GM21381 (cell line): ENCODE measurements around the gene DGKG.

Experiments used
- ATAC-seq: cut with Tn5 transposase; IDR thresholded peaks from one replicate; pipeline ENCODE4 v1.9.1; 2021; ENCODE audit warnings: mild to moderate bottlenecking, moderate library complexity; ENCODE audit not compliant: unreplicated experiment

DGKG gene

DNA sequence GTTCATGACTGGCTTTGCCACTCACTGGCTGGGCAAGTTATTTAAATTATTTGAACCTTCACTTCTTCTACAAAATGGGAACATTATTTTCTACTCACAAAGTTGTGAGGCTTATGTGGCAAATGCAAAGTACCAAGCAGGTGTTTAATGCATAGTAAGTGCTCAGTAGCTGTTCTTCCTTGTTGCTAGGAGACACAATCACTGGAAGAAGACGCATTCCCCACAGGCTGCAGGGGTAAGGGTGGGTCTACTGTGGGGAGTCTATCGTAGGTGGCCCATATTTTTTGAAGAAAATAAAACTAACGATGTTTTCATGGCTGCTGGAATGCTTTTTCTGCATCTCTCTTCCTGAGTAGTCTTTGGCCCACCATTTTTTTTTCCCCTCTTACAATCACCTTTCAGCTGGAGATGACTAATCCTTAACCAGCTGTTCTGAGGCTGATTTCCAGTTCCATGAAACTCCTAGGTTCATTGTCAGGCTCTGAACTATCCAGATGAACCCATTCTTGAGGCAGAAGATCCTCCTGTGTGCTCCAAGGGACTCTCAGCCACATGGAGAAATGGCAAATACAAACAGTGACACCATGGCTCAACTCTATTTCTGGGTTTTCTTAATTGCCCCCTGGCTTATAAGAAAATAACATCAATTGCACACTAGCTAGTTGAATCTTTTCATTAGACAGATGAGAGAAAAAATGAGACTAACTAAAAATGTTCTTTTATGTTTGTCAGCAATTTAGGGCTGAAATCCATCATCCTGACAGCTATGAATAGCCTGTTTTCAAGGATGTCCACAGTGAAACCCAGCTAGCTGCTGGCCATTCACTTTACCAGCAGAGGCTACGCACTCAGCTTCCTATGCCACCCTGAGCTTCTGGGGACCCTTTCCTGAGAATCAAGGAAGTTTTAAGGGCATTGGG, 144.9 kb downstream of the DGKG start:
- no peak for ATAC-seq

DNA sequence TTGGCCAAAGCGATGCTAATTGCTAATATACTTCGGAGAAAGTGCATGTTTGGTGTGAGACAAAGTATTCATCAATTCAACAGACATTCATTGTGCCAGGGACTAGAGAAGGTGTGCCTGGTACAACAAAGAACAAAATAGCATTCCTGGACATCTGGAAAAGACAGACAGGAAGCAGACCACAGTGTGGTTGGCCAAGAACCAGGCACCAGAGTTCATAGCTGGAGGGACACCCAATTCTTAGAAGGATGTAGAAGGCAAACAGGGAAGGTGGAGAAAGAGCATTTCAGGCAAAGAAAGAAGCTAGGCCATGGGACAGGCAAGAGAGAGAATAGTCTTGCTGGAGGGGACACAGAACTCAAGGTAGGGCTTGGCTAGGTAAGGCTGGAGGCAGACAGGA, 147.4 kb downstream of the DGKG start:
- ATAC-seq: no peak

DNA sequence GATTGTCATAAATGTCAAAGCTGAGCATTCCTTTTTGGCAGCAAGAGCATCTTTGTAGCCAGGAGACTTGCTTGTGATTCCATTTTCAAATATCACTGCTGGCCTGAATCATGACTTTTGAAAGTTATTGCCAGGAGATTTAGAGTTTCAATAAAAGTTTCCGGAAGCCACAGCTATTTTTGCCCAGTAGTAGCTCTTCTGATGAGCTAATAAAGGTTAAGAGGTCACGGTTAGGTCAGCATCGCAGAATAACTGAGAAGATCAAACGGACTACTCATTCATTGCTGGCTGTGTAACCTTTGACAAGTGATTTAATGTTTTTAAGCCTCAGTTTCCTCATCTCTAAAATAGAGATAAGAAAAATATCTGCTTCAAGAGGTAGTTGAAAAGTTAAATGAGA, 148.1 kb downstream of the DGKG start:
- ATAC-seq: no peak

DNA sequence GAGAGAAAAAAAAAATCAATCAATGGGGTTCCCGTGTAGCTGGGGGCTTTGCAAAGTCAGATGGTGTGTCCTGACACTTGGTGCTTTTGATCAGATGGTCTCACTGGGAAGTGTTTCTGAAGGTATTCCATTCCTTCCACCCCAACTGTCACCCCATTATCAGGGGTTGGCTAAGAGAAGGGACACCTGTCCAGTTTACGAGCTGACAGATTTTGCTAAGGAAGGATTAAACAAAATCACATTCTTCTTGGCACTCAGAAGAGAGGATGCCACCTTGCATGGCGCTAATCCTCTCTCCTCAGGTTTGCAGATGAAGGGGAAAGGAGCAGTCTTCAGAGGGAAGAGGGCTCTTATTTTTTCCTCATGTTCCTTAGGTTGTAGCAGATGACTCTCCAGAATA, 149.4 kb downstream of the DGKG start:
- ATAC-seq: no peak

DNA sequence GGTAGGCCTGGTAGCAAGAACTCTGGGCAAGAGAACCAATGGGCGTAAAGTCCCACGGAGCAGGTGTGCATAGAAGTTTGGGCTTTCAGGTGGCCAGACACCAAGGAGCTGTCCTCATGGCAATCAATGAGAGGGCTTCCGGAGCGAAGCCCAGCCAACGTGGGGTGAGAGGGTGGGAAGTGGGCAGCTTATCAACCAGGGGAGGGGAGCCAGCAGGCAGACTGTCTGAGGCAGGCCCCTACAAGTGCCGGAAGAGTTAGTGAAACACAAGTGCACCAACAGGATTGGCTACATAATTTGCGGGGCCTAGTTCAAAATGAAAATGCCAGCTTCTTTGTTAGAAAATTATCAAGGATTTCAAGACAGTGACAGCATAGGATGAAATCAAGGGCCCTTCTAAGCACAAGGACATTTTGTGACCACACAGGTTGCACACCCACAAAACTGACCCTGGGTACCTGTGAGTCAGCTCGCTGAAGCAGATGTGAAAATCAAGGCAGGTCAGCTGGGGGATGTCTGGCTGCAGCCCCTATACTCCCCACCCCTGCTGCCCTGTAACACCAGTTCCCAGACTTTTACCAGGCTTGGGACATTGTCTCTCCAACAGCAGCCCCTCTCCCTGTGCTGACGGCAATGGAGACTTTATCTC, 151.1 kb downstream of the DGKG start:
- no peak for ATAC-seq

DNA sequence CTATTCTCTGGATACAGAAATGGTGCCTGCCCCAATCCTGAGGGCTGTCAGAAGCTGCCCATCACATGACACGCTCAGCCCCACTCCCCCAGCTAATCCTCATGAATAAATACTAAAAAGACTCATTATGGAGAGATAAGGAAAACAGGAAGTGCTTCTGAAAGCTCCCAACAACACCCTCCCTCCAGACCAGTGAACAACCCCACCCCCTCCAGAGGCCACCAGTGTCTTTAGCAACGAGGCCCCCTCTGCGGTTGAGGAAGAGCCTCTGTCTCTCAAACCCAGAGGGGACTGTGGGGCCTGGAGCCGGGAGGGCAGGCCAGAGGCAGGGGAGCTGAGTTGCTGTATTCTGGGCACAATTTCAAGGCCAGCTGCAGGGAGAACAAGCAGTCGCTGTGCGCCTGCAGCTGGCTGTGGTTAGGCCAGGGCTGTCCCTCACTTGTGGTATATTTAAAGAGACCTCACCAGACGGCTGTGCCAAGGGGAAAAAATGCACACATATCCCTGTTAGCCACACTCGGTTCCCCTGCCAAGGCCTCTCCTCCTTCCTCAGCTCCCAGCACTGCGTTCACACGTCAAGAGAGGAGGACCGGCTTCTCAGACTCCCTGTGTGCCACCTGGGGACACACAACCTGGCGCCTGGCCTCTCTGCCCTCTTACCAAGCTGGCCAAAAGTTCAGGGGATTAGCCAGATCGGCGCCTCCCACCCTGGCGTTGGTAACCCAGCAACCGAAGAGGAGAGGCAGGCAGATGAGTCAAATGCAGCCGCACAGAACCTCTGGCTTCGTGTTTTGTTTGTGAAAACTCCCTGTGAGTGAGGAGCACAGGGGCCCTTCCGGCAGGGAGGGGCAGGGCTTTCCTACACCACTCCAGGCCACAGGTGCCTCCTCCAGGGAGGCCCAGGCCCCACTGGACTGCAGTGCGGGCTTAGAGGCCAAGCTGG, 152.0 kb downstream of the DGKG start:
- no peak for ATAC-seq

DNA sequence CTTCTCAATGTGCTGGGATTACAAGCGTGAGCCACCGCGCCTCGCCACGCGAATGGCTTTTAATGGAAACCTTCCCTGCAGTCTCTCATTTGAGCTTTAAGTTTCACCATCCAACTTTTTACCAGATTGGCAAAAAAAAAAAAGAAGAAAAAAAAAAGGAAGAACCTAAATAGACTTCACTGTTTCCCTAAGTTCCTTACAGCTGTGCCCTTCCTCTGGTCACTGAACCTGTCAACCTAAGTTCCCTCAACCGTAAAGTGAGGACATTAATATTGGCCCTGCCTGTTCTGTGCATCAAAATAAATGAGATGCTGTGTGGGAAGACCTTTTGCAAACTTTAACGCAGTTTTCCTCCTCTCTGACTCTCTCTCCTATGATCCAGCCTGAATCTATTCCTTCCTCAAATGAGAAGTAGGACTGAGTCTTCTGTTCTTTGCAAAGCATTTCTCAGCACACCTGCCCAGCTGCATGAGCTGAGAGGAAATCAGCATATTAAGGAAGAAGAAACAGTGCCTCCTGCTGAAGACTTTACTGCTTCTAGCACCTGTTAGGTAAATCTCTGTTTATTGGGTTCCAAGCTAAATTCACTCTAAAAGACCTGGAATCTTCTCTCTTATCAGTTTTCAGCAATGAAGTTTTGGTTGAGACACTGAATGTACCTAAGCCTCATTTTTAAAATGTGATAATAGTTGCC, 153.6 kb downstream of the DGKG start:
- no peak for ATAC-seq

DNA sequence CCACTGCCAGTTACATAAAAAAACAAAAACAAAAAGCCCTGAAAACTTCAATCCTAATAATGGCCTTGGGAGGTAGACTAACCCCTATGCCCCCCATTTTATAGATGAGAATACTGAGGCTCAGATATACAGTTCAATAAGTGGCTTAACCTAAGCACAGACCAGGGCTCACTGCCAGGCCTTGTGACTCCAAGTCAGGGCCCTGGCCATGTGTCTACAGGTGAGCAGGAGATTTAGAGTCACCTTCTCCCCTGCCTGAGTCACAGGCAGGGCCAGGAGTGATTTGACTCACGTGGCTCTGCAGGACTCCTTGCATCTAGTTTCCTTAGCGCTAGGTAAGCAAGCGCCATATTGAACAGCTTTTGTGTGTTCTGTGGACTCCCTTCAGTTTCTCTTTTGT, 154.5 kb downstream of the DGKG start:
- no peak for ATAC-seq

DNA sequence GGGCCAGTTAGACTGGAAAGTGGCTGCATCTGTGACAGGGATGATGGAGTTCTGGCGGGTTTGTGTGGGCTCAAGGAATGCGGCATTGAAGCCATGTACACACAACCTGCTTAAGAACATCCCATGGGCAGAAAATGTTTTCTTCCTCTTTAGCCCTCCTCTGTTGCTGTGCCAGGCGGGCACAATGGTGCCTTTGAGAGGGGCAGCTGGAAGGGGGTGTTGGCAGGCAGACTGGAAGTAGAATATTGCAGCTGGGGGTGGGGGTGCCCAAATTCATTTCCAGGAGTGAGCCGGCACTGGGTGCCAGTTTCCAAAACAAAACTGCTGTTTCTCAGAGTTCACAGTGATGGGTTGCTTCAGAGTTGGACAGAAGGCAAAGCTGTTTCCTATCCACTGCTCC, 161.3 kb downstream of the DGKG start:
- ATAC-seq: no peak

DNA sequence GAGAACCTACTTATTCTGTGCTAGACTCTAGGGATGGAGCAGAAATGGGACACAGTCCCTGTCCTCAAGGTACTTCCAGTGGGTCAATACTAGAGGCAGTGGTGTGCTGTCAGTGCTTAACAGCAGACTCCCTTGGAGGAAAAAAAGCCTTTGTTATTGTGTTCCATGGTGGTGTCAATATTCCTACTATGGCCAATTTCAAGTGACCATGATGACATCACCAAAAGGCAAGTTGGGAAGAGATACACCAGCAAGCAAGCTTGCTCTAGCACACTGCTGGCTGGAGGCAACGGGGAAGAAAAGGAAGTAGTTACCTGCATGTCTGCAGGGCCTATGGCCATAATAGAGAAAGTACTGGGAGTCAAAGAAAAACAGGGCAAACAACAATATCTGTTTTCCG, 163.6 kb downstream of the DGKG start:
- no peak for ATAC-seq

DNA sequence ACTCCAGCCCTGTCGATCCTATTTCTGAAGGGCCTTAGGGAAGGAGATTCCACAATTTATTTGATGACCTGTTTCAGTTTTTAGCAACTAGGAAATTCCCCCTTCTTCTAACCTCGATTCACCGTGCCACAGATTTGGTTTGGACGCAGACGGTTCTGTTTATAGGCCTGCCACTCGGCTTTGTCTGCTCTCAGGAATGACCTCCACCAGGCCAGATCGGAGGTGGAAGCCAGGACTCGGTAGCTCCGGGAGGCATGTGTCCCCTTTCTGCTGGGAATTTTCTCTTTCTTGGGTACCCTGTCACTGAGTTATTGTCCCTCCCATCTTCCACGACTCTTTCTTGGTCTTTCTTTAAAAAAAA, 167.6 kb downstream of the DGKG start:
- ATAC-seq: no peak

DNA sequence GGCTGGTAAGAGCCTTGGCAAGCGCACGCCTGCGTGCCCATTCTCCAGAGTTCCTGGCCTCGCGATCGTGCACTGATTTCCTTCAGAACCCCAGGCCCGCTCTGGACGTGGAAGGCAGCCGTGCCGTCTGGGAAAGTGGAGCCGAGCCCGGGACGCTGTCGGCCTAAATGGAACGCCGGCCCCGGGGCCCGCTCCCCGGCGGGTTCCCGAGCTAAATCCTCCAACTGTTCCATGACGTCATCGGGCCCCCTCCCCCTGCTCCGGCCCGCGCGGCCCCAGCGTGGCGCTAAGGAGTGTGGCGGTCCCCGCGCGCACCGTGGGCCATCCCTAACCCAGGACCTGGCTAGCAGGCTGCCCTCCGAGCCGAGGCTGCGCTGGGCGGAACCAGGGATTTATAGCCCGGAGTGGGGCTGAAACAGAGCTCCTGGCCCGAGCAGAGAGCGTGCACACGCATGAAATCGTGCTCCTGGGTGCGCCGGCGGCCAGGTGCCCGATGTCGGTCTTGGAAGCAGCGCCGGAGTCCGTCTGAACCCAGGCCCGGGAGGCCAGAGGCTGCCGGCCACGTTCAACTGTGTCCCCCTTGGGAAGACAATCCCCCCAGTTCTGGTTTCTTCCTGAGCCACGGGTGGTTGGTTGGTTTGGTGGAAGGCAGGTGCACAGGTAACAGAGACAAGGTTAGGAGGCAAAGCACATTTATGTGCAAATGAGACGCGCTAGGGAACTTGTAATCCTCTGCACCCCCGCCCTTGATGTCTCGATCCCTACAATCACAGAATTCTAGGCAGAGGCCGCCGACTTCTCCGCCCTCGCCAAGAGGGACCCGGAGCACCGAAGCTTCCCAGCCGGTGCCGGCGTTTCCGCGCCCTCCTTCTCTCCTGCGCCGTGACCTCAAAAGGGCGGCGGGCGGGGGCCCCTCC, 168.2 kb downstream of the DGKG start:
- ATAC-seq: no peak

DNA sequence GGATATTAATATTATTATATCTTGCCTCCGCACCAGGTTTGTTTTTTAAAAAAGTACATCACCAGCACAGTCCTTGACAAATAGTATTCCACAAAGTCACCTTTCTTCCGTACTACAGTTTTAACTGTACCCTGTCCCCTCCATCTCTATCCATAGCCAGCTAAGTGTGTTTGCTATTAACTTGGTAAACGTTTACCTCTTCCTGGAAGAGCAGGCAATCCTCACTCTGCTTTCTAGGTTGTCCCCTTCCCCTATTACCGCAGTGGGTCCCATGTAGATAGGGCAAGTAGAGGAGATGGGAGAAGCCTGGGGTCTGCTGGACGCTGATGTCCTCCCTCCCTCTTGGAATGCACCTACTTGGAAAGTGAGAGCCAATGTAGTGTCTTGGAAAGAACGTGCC, 169.2 kb downstream of the DGKG start:
- no peak for ATAC-seq

DNA sequence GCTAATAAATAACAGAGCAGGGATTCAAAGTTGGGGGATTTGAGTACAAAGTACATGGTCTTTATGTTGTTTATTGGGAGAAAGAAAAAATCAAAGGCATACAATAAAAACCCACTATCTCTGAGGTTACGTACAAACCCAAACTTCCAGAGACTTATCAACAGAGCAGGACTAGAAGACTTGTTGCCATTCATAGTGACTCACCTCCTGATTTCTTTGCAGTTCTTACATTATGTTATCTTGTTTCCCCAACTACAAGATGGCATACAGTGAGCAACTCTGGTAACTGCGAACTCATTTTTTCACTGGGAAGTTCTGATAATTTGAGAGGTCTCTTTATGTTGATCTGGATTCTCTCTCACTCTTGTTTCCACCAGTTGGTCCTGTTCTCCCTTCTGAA, 172.5 kb downstream of the DGKG start:
- no peak for ATAC-seq

DNA sequence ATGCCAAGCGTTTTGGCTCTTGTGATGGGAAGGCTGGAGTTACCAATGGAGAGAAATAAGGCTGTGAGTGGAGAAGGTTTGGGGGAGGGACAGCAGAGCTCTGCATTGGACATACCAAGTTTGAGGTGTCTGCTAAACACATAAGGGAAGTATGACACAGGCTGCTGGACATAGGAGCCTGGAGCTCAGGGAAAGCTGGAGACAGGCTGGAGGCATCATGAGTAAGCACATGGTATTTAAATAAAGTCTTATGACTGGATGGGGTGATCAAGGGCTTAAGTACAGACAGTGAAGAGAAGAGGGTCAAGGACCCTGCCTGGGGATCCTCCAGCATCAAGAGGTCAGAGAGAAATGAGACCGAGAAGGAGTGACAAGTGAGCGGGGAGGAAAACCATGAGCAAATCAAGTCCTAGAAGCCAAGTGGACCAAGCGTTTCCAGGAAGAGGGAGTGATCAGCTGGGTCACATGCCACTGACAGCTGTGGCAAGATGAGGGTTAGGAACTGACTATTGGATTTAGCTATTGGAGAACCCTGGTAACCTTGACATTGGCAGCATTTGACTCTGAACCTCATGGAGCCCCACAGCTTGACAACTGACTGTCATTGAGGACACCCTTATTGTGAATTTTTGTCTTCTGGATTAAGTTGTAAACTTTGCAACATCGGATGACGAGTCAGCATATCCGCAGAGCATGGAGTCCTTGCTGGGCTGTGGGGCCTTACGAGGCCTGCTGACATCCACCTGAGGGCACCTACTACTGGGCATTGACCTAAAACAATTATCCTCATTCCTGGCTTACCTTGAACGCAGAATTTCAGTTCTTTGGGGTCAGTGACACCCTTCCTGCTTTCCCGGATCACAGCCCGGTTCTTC, 174.4 kb downstream of the DGKG start:
- ATAC-seq: no peak

DNA sequence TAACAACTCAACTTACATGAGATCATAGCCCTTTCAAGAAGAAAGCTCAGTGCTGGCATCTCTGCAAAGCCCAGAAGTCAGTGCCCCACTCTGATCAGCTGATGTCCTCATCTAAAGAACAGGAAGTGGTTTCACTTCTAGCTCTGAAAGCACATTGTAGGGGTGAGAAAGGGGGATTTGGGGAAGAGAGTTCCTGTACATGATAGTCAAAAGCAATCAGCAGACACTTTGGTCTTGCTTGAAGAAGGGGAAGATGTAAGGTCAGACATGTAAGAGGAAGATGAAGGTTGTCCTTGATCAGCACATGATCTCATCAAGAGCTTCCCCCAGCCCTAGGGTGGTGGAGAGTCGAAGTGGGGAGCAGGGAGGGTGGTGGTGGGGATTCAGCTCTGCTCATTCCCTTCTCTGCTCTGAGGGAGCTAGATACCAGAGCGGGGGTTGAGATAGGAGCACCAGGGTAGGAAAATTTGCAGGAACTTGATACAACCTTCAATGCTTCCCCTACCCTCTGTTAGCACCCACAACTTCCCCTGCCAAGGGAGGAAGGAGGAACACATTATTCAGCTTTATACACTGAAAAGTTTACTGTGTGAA, 176.7 kb downstream of the DGKG start:
- ATAC-seq: no peak

DNA sequence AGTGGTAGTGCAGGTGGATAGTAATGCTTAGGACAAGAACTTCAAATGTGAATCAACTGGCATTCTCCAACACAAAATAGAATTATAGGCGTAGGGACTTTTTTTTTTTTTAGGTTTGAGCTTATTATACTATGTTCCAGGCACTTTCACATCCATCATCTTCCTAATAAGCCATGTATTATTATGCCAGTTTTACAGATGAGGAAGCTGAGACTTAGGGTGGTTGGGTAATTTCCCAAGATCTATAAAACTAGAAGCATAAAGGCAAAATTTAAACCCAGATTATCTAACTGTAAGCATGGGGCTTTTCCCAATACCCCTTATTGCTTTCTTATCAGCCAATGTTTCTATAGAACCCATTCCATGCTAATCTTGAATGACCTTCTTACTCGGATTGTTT, 178.0 kb downstream of the DGKG start:
- ATAC-seq: no peak

DNA sequence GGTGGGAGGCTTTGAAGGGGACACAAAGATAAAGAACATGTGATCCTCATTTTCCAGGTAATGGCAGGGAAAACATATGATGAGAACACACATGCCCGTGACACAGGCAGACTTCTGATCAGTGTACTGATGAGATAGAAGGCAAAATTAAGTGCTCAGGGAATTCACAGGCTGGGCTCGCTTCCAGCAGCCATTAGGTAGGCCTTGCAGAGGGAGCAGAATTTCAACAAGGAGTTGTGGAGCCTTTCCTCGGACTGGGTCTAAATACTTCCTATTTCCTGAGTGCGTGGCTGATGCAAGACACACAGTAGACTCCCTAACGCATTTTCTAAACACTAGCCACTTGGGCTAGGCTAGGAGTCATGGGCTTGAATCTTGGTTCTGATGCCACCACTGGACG, 179.2 kb downstream of the DGKG start:
- ATAC-seq: no peak
